GM18505 (cell line): Measurements from ENCODE around the gene INHA.

Experiments
- ATAC-seq: cut with Tn5 transposase; IDR thresholded peaks from one replicate; pipeline ENCODE4 v1.9.1; 2021; ENCODE audit not compliant: unreplicated experiment
- POLR2A ChIP-seq: IDR thresholded peaks from 4 replicates; pipeline ENCODE4 v1.6.1; 2011; ENCODE audit warnings: borderline replicate concordance; ENCODE audit not compliant: insufficient read depth, insufficient read length; ENCODE audit errors: extremely low read depth

Gene INHA

DNA sequence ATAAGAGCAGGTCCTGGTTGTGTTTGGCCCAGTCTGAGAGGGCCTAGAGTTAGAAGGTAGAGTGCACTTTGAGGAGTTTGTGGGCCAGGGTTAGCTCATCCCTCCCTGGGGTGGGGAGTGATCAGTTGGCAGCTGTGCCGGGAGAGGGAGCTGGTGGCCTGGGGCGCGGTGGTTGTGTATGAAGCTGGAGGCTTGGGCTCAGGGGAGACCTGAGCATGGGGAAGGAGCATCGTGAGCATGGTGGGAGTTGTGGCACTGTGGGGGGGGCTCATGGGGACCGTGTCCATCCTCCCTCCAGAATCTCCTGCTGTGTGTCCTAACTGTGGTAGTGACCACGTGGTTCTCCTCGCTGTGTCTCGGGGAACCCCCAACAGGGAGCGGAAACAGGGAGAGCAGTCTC lies 39.2 kb downstream of the INHA start:
- TF ChIP-seq POLR2A = no peak
- ATAC-seq = no peak

DNA sequence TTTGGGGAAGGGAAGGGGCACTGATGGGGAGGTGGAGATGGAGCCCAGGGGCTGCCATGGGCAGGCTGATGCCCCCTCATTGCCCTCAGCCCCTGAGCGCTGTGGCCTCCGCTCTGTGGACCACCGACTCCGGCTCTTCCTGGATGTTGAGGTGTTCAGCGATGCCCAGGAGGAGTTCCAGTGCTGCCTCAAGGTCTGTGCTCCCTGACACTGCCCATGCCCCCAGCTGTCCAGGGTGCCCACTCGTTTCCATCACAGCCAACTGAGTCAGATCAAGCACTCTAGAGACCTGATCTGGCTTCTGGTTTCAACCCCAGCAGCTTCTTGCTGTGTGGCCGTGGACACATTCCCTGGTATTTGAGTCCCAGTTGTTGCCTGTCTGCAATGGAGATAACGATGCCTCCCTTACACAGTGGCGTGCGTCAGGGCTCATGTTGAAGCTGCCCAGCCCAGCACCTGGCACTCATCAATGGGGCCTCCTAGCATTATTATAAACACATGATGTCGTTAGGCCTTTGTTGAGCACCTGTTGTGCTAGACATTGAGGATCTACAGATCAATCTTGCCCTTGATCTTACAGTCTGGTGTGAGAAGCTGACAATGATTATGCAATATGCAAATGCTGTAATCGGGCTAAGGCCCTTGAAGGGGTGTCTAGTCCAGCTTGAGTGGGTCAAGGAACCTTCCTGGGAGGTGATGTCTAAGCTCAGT lies 39.9 kb downstream of the INHA start:
- no peak for ATAC-seq
- TF ChIP-seq POLR2A = no peak

DNA sequence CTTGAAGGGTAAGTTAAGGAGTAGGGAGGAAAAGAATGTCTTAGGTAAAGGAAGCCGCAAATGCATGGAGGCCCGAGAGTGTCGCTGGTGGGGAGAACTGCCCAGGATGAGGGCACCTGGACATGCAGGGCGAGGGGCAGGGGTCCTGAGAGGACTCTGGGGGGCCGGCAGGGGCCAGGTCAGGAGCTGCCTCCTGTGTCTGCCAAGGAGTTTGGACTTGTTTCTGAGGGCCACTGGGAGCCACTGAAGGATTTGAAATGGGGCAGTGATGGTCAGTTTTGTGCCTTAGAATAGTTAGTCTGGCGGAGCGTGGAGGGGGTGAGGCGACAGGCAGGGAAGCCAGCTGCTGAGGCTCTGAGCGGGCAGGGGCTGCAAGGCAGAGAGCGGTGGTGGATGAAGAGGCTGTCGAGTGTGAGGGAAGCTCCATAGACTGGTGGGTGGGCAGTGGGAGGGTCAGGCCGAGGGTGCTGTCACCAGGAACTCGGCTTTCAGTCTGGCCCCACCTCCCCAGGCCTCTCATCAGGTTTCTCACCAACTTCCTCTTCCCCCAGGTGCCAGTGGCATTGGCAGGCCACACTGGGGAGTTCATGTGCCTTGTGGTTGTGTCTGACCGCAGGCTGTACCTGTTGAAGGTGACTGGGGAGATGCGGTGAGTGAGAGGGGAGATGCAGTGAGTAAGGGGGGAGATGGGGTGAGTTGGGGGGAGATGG lies 40.6 kb downstream of the INHA start:
- no peak for TF ChIP-seq POLR2A

DNA sequence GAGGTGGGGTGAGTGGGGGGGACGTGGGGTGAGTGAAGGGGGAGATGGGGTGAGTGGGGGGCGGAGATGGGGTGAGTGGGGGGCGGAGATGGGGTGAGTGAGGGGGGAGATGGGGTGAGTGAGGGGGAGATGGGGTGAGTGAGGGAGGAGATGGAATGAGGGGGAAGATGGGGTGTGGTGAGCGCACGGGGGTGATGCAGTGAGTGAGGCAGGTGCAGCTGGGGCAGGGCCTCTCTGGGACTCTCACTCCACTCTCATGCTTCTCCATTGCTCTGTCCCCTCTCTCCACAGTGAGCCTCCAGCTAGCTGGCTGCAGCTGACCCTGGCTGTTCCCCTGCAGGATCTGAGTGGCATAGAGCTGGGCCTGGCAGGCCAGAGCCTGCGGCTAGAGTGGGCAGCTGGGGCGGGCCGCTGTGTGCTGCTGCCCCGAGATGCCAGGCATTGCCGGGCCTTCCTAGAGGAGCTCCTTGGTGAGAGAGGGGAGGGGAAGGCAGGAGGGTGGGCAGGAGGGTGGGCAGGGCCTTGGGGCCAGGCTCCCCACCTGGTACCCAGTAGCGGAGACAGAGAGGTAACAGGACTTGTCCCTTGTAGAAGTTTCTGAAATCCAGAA lies 41.5 kb downstream of the INHA start:
- no peak for TF ChIP-seq POLR2A
- no peak for ATAC-seq

More for the DNA sequence above, 40.6 kb downstream of the INHA start:
- ATAC-seq = no peak

DNA sequence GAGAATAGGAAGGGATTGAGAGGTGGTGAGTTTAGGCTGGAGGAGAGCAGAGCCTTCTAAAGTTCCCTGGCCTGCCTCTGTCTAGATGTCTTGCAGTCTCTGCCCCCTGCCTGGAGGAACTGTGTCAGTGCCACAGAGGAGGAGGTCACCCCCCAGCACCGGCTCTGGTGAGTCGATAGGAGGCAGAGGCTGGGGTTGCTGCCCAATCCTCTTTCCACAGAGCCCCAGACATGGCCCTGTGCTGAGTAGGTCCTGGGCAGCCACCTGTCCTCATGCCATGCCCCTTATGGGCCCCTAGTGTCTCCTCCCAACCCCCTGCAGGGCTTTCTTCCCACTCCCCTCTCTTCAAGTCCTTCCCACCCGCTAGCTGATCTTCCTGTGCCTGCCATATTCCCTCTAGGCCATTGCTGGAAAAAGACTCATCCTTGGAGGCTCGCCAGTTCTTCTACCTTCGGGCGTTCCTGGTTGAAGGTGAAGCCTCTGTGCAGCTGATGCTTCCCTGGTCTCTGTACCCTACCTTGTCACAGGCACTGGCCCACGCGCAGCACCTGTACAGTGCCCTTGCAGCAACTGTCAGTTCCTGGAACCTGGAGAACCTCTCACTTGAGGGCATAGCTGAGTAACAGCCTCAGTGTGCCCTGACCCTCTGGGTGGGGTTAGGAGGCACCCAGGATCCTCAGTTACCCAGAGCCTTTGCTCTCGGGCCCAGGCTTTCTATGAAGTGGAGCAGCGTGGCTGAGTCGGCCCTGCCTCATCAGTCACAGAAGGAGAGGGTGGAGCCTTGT lies 42.2 kb downstream of the INHA start:
- no peak for TF ChIP-seq POLR2A
- ATAC-seq = no peak

DNA sequence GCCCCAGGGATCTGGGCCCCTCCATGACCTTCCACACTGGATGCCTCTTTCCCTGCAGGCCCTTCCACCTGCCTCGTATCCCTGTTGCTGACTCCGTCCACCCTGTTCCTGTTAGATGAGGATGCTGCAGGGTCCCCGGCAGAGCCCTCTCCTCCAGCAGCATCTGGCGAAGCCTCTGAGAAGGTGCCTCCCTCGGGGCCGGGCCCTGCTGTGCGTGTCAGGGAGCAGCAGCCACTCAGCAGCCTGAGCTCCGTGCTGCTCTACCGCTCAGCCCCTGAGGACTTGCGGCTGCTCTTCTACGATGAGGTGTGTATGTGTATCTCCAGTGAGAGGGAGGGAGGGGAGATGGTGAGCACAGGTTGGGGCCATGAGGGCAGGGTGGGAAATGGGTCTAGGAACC lies 42.9 kb downstream of the INHA start:
- no peak for ATAC-seq
- TF ChIP-seq POLR2A = no peak

DNA sequence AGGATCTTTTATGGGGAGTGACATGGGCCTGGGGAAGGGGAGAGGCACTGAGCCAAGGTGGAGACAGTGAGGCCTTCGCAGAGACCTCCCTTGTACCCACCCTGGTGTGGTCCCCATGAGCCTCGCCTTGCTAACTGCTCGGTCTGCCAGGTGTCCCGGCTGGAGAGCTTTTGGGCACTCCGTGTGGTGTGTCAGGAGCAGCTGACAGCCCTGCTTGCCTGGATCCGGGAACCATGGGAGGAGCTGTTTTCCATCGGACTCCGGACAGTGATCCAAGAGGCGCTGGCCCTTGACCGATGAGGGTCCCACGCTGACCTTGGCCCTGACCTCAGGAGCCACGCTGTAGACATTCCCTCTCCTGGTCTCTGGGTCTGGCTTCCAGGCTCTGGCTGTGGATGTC lies 43.8 kb downstream of the INHA start:
- no peak for ATAC-seq

DNA sequence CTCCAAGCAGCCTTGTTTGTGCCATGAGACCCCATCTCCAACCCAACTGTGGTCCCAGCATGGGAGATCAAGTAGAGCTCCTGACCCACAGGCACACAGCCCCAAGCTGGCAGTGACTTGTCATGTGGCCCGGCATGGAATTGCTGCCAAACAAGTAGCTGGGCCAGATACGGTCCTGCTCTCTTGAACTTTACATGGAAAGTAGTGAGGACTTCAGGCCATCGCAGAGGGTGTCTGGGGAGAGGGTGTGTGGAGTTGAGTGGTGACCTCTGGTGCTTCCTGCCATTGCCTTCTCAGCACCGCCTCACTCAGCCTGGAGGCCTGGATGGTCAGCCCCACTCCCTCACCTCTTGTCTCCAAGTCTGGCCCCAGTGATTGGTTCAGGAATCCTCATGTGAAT lies 44.4 kb downstream of the INHA start:
- no peak for ATAC-seq
- TF ChIP-seq POLR2A = no peak

More for the DNA sequence above, 43.8 kb downstream of the INHA start:
- no peak for TF ChIP-seq POLR2A

DNA sequence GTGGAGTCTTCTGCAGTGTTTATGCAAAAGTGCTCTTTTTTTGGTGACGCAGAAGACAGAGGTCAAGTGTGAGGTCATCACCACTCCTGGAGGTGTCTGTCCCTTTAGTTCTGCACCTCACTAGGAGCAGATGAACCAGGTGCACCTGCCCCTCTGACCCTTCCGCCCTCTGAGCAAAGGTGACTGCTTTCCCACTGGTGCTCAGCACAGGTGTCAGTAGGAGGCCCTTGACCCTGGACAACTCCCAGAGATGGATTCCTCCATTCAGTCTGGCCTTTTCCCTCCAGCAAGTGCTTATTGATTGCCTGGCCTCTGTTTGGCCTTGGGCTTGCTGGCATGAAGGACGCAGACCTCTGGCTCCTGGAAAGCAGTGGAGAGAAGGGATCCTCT lies 46.6 kb downstream of the INHA start:
- no peak for TF ChIP-seq POLR2A
- ATAC-seq = no peak

DNA sequence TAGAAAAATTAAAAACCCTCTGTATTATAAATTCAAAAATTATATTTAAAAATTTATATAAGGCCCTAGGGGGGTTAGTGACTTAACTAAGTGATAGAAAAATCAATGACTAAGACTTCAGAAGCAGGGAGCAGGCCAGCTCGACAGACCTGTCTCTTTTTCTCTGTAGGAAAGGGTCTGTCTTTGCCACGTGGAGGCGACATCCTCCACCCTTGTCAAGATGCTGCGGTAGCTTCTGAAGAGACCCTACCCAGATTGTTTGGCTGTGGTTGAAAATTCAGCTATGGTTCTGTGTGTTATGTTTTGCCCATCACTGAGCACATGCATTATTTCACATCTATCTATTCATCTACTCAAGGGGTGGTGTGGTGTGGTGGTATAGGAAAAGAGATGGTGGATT lies 47.1 kb downstream of the INHA start:
- no peak for TF ChIP-seq POLR2A
- ATAC-seq = no peak

DNA sequence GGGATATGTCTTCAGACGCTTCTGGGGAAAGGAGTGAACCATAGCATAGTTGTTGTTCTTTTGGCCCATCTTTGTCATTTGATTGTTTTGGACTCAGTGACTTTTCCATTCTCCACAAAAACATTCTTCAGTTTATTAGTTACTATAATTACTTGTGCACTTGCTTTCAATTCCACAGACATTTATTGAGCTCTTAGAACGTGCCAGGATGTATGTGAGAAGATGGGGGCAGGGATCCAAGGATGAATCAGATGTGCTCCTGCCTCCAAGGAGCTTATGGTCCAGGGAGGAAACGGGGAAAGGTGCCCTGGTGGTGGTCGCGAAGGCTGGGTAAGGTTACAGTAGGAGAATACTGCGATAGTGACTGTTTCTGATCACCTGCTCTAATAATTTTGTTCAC lies 48.4 kb downstream of the INHA start:
- TF ChIP-seq POLR2A = no peak
- ATAC-seq = no peak

DNA sequence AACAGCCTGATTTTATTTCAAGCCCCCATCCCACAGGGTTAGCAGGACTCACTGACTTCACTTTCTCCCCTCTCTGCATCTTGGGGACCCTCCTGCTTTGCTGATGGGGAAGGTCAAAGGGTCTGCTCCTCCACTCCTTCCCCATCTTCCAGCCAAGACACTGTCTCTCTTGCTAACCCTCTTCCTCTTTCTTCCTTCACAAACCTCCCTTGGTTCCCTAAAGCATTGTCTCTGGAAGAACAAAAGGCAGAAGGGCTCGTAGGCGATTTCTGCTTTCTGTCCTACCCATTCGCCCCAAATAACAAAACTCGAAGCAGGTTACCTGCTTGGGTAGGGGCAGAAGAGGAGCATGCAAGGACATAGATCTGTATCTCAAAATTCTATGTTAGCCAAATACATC lies 49.8 kb downstream of the INHA start:
- no peak for ATAC-seq
- TF ChIP-seq POLR2A = no peak

DNA sequence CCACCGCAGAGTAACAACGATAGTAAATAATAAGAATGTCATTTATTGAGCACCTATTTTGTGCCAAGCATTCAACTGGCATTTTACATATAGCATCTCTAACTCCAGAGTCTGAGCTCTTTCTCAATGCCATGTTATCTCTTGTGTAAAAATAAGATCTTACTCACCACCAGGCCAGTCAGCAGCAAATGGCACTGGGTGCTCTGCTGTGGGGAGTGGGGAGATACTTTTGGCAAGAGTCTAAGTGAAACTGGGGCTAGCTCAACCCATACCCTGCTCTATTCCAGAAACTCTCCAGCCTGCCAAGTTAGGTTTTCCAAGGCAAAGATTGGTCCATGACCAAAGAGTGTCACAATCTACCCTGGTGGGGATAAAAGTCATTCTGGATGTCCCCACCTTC lies 50.4 kb downstream of the INHA start:
- no peak for TF ChIP-seq POLR2A
- no peak for ATAC-seq
